Keratinocyte (primary cell): ENCODE measurements around the gene PRSS33. TPM values are rescaled to one million over a fixed set of nuclear protein-coding genes. Genes with fewer than 3 reads are reported as not detected.

Experiments
- DNase-seq: peaks from one replicate; pipeline ENCODE4 v3.0.0-alpha.2; 2011; ENCODE audit warnings: low read depth, missing footprints, low spot score
- FAIRE-seq: peaks from 2 replicates; lab custom pipeline; 2011; peaks lifted over from hg19 to GRCh38; lab: Jason Lieb, UNC
- H2AFZ ChIP-seq: 2 replicates; pipeline ENCODE4 v1.6.0; 2012; ENCODE audit warnings: low read length, control low read depth, inconsistent platforms; ENCODE audit not compliant: control insufficient read depth
- H3K27ac ChIP-seq: 2 replicates; pipeline ENCODE4 v1.5.1; 2011; ENCODE audit warnings: low read length; ENCODE audit not compliant: control insufficient read depth, insufficient read depth
- H3K27me3 ChIP-seq: 3 replicates; pipeline ENCODE4 v1.6.0; 2011; ENCODE audit warnings: low read length; ENCODE audit not compliant: control insufficient read depth, insufficient read depth; ENCODE audit errors: extremely low read depth
- H3K36me3 ChIP-seq, 2 experiments: 2 replicates in 1 of 2; 3 replicates in 1 of 2; pipeline ENCODE4 v1.5.1; 2011; ENCODE audit warnings: low read length in 2 of 2, mild to moderate bottlenecking in 1 of 2; ENCODE audit not compliant: control insufficient read depth in 2 of 2, insufficient read depth in 2 of 2; ENCODE audit errors: extremely low read depth in 1 of 2
- H3K4me1 ChIP-seq: 3 replicates; pipeline ENCODE4 v1.5.1; 2011; ENCODE audit warnings: low read length; ENCODE audit not compliant: control insufficient read depth, insufficient read depth; ENCODE audit errors: extremely low read depth
- H3K4me2 ChIP-seq: 3 replicates; pipeline ENCODE4 v1.6.0; 2011; ENCODE audit warnings: low read depth, low read length; ENCODE audit not compliant: control insufficient read depth, insufficient read depth; ENCODE audit errors: extremely low read depth
- H3K4me3 ChIP-seq, 3 experiments: fragments of 200-600 bp in 1 of 3; sonication (generic) in 1 of 3; 2 replicates in 2 of 3; 3 replicates in 1 of 3; pipeline ENCODE4 v1.5.1; 2011 to 2016; ENCODE audit warnings: low read length in 3 of 3, mild to moderate bottlenecking in 3 of 3, control low read depth in 2 of 3, inconsistent platforms in 1 of 3, low read depth in 1 of 3, mixed read lengths in 1 of 3, mixed run types in 1 of 3, moderate library complexity in 1 of 3; ENCODE audit not compliant: control insufficient read depth in 2 of 3, insufficient read depth in 2 of 3; ENCODE audit errors: extremely low read depth in 1 of 3
- H3K79me2 ChIP-seq: 2 replicates; pipeline ENCODE4 v1.6.0; 2012; ENCODE audit warnings: low read length; ENCODE audit not compliant: control insufficient read depth, insufficient read depth
- H3K9ac ChIP-seq: 3 replicates; pipeline ENCODE4 v1.6.0; 2011; ENCODE audit warnings: low read length; ENCODE audit not compliant: control insufficient read depth, insufficient read depth; ENCODE audit errors: extremely low read depth
- H3K9me1 ChIP-seq: 3 replicates; pipeline ENCODE4 v1.6.0; 2011; ENCODE audit warnings: low read length; ENCODE audit not compliant: control insufficient read depth, insufficient read depth; ENCODE audit errors: extremely low read depth
- H3K9me3 ChIP-seq: 2 replicates; pipeline ENCODE4 v1.5.1; 2012; ENCODE audit warnings: low read depth, low read length; ENCODE audit not compliant: control insufficient read depth
- H4K20me1 ChIP-seq: 3 replicates; pipeline ENCODE4 v1.6.0; 2011; ENCODE audit warnings: low read length; ENCODE audit not compliant: control insufficient read depth, insufficient read depth; ENCODE audit errors: extremely low read depth
- EZH2 ChIP-seq: IDR thresholded peaks from one replicate; pipeline ENCODE4 v1.6.1; 2012; ENCODE audit warnings: inconsistent platforms, mild to moderate bottlenecking, low read length, moderate library complexity
- dilution Hi-C: fragments of 300-500 bp; cut with MboI; formaldehyde crosslinking; loops from one replicate; pipeline ENCODE4 v1.7.0; 2020; ENCODE audit warnings: low sequenced_read_pairs; ENCODE audit not compliant: extremely low pct_ligation_motif_present
- polyA plus RNA-seq, 5 experiments: library from polyadenylated mRNA; depleted of rRNA in 3 of 5; stranded (reverse) in 3 of 5; stranded (forward) in 1 of 5; unstranded in 1 of 5; fragments of >200 nt; gene quantifications; 1 replicate in 1 of 5; 2 replicates in 3 of 5; 3 replicates in 1 of 5; pipeline versions ENCODE4 v1.2.1 to v1.2.3, GENCODE V29; 2011 to 2012; ENCODE audit warnings: missing spikeins in 2 of 5, low read depth in 1 of 5, low replicate concordance in 1 of 5
- TF ChIP-seq, protein P1 (sequence below), 3 experiments: IDR thresholded peaks in 1 of 3; conservative IDR thresholded peaks in 1 of 3; optimal IDR thresholded peaks in 1 of 3; 2 replicates in 2 of 3; 3 replicates in 1 of 3; pipeline versions ENCODE3 to v1.5.1; 2011; ENCODE audit warnings: low read length in 3 of 3, mild to moderate bottlenecking in 3 of 3, moderate library complexity in 2 of 3, control low read depth in 1 of 3, inconsistent platforms in 1 of 3; ENCODE audit not compliant: insufficient read depth in 2 of 3; ENCODE audit errors: extremely low read depth in 1 of 3

The PRSS33 gene
- polyA plus RNA-seq, 1 donor (not counting 4 experiments of a cell fraction or from before 2014, with no cell fraction given), result not detected

DNA sequence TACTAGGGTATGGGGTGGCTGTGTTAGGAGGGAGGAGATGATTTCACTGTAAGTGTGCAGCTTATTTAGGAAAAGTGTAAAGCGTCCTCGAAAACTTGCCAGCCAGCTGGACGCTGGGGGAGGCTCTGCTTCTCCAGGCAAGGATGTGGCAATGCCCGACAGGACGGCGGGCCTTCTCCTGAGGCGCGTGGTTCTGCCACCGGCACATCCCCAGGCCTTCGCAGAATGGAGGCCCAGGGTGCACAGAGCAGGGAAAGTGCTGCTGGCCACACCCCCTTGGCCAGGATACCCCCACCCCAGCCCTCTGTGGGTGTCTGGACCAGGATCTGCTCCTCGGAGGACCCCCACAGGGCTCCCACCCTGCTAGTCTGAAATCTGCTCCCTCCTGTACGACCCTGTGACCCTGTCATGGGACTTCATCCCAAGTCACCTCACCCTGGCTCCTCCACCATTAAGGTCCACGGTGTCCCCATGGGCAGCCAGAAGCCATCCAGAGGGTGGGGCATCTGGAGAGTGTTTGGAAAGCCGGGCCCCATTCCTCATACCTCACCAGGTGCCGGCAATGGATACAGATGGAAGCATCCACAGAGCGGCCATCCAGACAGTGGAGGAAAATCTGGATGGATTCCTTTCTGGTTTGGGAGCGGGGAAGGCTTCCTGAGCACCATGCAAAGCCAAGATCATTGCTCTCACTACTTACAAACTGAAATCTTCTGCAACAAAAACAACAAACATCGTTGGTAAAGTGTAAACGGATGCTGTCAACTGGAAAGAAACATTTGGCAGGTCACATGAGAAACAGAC, 44.2 kb downstream of the PRSS33 start:
- no peak overlapping the region for H3K4me3 ChIP-seq
- no peaks in the 10 kb centered on the region for H3K9me1 ChIP-seq
- no peak overlapping the region for H3K27ac ChIP-seq
- no peaks in the 10 kb centered on the region for H3K79me2 ChIP-seq
- no peak overlapping the region for H3K4me2 ChIP-seq
- no peak for DNase-seq
- no peaks in the 10 kb centered on the region for H3K36me3 ChIP-seq
- H2AFZ ChIP-seq, result no peak overlapping the region
- no peaks in the 10 kb centered on the region for H4K20me1 ChIP-seq
- no peaks in the 10 kb centered on the region for H3K27me3 ChIP-seq
- H3K4me1 ChIP-seq, result peaks cover 3% of the 10 kb centered on the region
- dilution Hi-C loops, result no loop called here
- no peak for TF ChIP-seq EZH2
- TF ChIP-seq, protein P1, sequence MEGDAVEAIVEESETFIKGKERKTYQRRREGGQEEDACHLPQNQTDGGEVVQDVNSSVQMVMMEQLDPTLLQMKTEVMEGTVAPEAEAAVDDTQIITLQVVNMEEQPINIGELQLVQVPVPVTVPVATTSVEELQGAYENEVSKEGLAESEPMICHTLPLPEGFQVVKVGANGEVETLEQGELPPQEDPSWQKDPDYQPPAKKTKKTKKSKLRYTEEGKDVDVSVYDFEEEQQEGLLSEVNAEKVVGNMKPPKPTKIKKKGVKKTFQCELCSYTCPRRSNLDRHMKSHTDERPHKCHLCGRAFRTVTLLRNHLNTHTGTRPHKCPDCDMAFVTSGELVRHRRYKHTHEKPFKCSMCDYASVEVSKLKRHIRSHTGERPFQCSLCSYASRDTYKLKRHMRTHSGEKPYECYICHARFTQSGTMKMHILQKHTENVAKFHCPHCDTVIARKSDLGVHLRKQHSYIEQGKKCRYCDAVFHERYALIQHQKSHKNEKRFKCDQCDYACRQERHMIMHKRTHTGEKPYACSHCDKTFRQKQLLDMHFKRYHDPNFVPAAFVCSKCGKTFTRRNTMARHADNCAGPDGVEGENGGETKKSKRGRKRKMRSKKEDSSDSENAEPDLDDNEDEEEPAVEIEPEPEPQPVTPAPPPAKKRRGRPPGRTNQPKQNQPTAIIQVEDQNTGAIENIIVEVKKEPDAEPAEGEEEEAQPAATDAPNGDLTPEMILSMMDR (optimal IDR thresholded peaks at IDR 0.05 in 1 of 3, IDR thresholded peaks at IDR 0.05 in 1 of 3, conservative IDR thresholded peaks at IDR 0.05 in 1 of 3; ENCODE audit: extremely low read depth in 1 of 3, insufficient read depth in 2 of 3, low read length in 3 of 3), result no peak
- no peak for FAIRE-seq
- no peaks in the 10 kb centered on the region for H3K9me3 ChIP-seq
- no peak overlapping the region for H3K9ac ChIP-seq

- Histone ChIP-seq H3K36me3 (no peaks in the 10 kb centered on the region), H4K20me1 (no peaks in the 10 kb centered on the region), H3K4me3 (no peak overlapping the region), H3K9ac (no peak overlapping the region), H3K27ac (no peak overlapping the region), H3K4me1 (peaks cover 3% of the 10 kb centered on the region), H3K79me2 (no peaks in the 10 kb centered on the region), H3K9me1 (no peaks in the 10 kb centered on the region), H3K27me3 (no peaks in the 10 kb centered on the region), H2AFZ (no peak overlapping the region), H3K9me3 (no peaks in the 10 kb centered on the region), H3K4me2 (no peak overlapping the region)
- TF ChIP-seq EZH2, result no peak
- TF ChIP-seq, protein P1 (optimal IDR thresholded peaks at IDR 0.05 in 1 of 3, IDR thresholded peaks at IDR 0.05 in 1 of 3, conservative IDR thresholded peaks at IDR 0.05 in 1 of 3; ENCODE audit: extremely low read depth in 1 of 3, insufficient read depth in 2 of 3, low read length in 3 of 3), result no peak
- FAIRE-seq (no peak), DNase-seq (no peak)
- dilution Hi-C loops, result no loop called here
These were observed 44.9 kb downstream of the PRSS33 start for GRCh38 chr16:2742323-2743006.
